AG20443 (cell line): Measurements from ENCODE around the gene FBRSL1.
"Not testable (repeated sequence)": the region's sequence is repeated elsewhere in the genome, so short reads cannot be mapped to it uniquely, and the experiment has no call there.

Experiments
- DNase-seq: peaks from one replicate; pipeline ENCODE4 v3.0.0; 2012; ENCODE audit warnings: low spot score, mixed read lengths

Gene FBRSL1

DNA sequence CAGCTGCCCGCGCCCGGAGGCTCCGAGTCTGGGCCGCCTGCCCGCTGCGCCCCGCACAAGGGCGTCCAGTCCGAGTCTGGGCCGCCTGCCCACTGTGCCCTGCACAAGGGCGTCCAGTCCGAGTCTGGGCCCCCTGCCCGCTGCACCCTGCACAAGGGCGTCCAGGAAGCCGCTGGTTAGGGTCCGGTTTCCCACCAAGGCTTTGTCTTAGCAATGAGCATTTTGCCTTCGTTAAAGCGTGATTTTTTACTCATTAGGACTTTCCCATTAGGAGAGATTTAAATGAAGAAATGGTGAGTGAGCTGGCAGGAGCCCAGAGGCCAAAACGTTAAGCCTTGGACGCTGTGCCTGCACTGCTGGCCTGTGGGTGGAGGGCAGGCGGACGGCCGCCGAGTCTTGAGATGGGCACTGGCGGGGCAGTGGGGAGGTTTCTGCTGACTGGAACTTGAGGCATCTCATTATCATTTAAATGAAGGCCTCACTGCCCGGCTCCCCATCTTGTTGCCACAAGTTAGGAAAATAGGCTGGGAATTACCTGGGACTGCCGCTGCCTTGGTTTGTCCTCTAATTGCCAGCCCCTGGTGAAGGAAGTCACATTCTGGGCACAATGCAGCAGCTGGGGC is 36.0 kb downstream of the FBRSL1 start:
- DNase-seq, result no peak

DNA sequence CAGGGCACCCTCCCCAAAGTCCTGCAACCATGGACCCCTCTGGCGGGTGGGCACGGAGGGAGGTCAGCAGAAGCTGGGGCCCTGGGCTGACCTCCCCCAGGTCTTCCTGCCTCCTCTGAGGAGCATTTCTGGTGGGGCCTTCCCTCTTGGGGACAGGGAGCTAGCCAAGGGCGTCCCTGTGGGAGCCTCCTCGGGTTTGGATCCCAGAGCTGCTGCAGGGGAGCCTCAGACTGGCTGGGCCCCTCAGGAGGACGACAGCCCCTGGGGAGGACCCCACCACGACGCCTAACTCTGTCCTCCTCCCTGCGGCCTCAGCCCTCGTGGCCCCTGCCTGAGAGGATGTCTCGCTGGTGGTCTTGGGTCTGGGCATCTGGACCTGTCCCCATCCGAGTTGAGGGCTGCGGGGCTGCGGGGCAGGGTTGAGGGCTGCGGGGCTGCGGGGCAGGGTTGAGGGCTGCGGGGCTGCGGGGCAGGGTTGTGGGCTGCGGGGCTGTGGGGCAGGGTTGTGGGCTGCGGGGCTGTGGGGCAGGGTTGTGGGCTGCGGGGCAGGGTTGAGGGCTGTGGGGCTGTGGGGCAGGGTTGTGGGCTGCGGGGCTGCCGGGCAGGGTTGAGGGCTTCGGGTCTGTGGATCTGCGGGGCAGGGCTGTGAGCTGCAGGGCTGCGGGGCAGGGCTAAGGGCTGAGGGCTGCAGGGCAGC is 37.4 kb downstream of the FBRSL1 start:
- no peak for DNase-seq

DNA sequence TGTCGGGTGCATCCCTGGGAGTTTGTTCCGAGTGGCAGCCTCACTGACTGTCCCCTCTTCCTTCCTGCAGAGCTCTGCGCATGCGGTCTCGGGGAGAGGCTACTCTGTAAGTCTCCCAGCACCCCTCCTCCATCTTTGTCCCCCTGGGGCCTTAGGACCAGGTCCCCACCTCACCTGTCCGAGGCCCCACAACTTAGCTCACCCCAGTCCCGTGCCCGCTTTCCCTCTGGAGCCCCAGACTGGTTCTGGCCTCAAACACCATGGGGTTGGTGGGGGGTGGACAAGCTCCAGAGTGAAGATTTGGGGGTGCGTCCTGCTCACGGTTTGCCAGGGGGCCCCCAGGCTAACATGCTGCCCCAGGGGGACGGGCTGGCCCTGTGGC is 37.9 kb downstream of the FBRSL1 start:
- DNase-seq, result no peak

DNA sequence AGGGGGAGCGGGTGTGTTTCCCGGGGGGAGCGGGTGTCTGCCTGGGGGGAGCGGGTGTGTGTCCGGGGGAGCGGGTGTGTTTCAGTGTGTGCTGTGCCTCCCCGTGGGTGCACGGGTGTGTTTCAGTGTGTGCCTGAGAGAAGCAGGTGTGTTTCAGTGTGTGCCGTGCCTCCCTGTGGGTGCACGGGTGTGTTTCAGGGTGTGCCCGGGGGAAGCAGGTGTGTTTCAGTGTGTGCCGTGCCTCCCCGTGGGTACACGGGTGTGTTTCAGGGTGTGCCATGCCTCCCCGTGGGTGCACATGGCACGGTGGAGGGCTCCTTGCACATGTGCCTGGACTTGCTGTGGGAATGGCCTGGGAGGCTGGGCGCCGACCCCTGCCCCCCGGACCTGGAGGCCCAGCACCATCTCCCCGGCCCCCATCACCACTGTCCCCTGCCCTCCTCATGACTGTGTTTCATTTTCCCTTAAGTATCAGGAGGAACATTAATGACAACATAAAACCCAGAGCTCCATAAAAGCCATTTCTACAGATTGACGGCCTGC is 38.7 kb downstream of the FBRSL1 start:
- no peak for DNase-seq

DNA sequence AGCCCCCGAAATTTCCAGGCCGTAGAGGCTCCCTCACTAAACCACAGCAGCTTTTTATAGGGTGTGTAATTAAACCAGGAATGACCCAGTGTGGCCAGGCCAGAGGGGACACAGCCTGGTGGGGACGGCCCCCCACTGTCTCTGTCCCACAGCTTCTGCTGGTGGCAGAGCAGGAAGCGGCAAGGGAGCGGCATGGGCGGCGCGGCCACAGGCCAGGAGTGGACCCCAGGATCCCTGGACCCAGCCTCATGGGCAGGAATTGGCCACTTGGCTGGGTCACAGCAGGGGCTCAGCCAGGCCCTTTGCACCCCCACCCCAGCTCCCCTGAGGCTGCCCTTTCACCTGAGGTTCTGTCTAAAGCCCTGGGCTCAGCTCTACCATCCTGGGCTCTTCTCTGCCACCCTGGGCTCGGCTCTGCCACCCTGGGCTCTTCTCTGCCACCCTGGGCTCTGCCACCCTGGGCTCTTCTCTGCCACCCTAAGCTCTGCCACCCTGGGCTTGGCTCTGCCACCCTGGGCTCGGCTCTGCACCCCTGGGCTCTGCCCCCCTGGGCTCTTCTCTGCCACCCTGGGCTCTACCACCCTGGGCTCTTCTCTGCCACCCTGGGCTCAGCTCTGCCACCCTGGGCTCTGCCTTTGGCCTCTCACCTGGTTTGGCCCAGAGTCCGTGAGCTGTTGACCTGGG is 39.3 kb downstream of the FBRSL1 start:
- DNase-seq, result no peak

DNA sequence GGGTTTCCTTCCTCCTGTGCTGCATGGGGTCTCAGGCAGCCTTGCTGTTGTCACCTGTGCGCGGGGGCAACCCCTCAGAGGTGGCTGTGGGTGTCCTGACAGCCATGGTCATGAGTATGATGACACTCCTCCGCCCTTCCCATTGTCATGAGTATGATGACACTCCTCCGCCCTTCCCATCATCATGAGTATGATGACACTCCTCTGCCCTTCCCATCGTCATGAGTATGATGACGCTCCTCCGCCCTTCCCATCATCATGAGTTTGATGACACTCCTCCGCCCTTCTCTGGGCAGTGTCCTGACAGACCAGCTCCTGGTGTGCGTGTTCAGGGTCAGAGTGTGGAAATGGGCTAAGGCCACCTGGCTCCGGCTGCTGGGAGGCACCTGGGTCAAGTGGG is 40.0 kb downstream of the FBRSL1 start:
- DNase-seq, result no peak

DNA sequence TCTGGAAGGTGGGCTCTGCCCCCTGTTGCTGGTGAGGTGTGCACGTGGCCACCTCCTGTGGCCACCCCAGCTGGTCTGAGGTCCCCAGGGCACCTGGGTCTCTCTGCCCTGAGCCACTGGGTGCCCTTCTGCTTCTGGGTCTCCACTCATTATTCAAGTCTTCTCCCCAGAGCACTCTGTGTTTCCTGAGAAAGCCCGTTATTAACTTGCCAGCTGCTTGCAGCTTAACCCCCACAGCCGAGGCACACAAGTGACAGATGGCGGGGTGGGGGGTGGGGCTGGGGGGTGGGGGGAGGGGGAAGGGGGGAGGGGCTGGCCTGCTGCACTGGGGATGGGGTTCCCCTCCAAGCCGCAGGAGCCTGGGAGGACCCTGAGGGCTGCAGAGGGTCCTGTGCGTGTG is 40.5 kb downstream of the FBRSL1 start:
- DNase-seq, result no peak

DNA sequence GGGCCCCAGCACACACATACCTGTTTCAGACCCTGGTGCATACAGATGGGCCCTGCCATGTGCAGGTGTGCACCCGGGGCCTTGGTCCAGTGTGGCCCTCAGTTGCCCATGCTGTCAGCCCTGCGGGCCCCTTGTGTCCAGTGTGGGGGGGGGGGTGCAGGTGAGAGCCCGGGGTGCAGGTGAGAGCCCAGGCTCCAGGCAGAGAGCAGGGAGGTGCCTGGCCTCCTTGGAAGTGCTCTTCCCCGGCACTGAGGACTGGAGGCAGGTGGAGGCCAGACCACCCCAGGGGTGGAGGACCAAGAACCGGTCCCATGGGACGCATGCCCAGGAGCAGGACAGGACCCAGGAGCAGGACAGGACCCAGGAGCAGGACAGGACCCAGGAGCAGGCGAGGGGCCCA is 40.9 kb downstream of the FBRSL1 start:
- DNase-seq, result no peak

DNA sequence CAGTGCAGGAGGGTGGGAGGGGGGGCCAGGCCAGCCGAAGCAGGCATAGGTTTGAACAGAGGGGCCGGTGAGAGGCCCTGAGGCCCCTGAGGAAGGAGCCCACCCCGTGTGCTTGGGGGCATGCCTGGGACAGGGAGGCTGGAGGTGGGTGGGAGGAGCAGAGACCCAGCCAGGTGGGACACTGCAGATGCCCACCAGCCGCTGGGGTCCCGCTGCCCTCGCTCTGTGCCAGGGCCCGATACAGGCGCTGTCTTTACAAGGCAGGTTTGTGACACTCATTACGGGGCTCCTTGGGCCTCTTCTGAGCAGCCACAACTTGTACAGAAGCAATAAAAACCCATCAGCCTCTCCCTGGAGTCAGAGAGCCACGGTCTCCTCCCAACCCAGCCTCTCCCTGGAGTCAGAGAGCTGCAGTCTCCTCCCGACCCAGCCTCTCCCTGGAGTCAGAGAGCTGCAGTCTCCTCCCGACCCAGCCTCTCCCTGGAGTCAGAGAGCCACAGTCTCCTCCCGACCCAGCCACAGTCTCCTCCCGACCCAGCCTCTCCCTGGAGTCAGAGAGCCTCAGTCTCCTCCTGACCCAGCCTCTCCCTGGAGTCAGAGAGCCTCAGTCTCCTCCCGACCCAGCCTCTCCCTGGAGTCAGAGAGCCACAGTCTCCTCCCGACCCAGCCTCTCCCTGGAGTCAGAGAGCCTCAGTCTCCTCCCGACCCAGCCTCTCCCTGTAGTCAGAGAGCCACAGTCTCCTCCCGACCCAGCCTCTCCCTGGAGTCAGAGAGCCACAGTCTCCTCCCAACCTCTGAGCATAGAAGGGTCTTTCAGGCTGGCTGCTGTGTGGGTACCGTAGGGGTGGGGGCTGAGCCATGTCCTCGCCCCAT is 43.0 kb downstream of the FBRSL1 start:
- DNase-seq, result not testable (repeated sequence)

DNA sequence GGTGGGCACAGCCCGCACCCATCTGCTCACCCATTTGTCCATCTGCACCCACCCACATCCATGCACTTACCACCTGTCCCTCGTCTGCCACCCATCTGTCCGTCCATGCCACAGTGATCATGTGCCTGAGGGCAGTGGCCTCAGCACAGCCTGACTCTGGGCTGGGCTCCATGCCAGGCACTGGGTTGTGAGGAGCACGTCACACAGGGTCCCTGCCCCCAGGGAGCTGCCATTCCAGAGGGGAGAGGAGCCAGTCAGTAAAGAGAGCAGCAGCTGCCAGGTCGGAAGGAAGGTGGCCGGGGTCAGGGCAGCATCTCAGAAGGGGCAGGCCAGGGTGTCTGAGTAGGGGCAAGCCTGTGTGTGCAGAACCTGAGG is 43.6 kb downstream of the FBRSL1 start:
- no peak for DNase-seq

DNA sequence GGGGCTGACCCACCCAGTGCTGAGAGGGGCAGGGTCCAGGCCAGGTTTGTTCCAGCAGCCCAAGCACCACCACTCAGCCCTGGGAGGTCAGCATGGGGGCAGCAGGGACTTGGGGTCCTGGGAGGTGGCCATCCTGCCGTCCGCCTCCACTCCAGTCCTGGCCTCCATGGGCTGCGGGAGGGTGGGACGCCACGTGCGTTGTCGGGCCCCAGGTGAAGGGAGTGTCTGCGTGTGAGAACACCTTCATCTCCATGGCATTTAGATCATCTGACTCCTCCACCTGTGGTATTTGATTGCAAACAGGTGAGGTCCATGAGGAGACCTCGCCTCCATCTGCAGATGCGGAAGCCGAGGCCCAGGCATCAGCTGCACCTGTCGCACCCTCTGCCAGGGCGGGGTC is 44.1 kb downstream of the FBRSL1 start:
- DNase-seq, result no peak

DNA sequence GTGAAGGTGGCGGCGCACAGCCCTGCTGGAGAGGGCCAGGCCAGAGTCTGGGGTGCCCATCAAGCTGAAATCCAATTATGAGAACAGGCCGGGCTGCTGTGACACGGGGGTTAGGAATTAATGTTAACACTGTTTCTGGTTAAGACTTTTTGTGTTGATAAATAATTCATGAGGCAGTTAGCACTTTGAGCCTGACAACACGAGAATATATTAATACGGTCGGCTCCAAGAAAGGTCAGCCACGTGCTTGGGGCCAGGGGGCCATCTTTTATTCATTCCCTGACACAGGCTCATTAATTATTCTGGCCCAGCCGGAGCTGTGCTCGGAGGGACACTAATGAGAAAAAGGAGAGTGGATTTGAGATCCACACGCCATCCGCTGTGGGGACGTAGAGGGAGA is 45.1 kb downstream of the FBRSL1 start:
- no peak for DNase-seq

DNA sequence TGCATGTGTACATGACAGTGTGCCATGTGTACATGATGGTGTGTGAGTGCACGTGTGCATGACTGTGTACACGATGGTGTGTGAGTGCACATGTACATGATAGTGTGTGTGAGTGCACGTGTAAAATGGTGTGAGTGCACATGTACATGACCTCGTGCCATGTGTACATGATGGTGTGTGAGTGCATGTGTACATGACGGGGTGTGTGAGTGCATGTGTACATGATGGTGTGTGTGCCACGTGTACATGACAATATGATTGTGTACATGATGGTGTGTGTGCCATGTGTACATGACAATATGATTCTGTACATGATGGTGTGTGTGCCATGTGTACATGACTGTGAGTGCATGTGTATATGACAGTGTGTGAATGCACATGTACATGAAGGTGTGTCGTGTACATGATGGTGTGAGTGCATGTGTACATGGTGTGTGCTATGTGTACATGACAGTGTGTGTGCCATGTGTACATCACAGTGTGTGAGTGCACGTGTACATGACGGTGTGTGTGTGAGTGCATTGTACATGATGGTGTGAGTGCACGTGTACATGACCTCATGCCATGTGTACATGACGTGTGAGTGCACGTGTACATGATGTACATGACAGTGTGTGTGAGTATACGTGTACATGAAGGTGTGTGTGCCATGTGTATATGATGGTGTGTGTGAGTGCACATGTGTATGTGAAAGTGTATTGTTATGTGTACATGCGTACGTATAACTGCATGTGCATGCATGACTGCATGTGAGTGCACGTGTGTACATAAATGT is 46.3 kb downstream of the FBRSL1 start:
- DNase-seq, result no peak

DNA sequence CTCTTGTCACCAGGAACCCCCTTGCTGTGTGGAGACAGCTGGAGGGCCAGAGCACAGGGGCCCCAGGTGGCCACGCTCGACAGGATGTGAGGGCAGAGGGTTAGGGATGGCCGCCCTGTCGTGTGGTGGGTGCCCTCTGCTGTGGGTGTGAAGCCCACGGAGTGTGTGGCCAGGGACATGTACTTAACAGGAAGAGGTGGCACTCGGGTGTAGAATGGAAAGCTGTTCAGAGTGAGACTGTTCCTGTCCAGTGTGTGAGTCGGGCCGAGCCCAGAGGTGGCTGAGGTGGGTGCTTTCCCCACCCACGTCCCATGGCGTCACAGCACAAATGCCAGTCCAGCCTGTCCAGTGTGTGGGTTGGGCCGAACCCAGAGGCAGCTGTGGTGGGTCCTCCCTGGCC is 47.1 kb downstream of the FBRSL1 start:
- no peak for DNase-seq

DNA sequence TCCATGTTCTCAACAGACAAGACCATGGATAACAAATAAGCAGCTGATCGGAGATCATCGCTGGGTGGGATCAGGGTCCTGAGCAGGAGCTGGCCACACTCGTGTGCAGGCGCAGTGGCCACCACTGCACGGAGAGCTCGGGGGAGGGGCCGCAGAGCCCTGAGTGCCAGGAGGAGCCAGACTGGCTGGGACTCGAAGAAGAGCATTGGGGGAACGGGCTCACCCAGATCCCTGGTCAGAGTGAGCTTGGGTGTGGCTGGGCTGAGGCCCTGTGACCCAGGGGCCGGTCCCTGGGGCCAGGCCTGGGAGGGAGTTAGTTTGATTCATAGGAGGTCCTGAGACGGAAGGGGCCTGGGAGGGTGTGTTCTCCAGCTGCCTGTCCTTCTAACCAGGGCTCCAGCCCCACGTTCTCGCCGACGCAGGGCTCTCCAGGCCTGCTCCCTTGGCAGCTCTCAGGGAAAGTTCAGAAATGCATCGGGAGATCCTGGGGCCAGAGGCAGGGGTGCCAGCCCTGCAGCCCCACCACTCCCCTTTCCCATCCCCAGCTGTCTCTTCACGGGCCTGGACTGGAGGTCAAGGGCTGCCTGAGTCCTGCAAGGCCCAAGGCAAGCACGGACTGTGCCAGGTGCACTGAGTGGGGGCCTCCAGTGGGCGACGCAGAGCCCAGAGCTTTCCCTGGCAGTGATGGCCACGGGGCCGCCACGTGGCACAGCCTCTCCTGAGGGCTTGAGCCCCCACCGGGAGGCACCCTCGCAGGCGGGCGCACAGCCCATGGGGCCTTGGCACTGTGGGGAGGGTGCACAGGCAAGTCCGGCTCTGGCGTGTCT is 48.1 kb downstream of the FBRSL1 start:
- DNase-seq, result no peak

DNA sequence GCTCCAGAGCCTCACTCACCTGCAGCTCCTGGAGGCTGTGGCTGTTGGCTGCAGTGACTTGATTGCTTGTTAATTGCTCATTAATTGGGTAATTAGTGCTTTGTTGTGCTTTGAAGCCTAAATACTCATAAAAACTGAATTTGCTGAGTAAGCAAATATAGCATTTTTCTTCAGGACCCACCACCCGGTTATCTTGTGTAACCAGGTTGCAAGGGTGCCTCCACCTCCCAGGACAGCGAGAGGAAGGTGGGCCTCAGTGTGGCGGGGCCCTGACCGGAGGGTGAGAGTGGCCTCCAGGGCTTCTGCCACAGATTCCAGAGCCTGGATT is 48.7 kb downstream of the FBRSL1 start:
- DNase-seq, result no peak

DNA sequence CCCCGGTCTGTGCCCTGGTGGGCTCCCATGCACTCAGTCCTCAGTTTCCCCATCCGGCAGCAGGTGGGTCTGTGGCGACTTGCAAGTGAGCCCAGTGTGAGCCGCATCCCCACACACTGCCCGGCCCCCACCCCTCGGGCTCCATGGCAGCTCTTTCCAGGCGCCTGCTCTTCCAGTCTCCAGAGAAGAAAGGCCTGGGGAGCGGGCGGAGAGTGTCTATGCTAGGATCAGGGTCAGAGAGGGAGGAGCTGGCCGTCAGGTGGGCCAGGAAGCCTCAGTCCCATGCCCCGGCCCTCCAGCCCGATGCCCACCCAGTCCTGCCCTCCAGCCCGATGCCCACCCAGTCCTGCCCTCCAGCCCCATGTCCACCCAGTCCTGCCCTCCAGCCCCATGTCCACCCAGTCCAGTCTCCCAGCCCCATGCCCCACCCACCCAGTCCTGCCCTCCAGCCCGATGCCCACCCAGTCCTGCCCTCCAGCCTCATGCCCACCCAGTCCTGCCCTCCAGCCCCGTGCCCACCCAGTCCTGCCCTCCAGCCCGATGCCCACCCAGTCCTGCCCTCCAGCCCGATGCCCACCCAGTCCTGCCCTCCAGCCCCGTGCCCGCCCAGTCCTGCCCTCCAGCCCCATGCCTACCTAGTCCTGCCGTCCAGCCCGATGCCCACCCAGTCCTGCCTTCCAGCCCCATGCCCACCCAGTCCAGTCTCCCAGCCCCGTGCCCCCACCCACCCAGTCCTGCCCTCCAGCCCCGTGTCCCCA is 49.2 kb downstream of the FBRSL1 start:
- DNase-seq, result no peak

DNA sequence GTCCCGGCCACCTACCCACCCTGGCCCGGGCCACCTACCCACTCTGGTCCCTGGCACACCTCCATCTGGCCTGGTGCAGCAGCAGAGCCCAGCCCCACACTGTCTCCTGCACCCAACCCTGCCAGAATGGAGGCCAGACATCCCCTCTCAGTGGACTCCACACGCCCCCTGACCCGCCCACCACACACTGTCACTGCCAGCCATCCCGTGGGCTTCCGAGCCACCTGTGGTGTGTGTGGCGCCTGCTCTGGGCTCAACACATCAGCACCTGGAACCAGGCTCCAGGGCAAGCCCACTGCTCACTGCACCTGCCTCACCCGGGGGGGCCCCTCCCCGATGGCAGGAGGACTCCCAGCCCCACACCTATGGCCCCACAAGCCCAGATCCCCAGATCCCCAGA is 50.5 kb downstream of the FBRSL1 start:
- DNase-seq, result no peak

DNA sequence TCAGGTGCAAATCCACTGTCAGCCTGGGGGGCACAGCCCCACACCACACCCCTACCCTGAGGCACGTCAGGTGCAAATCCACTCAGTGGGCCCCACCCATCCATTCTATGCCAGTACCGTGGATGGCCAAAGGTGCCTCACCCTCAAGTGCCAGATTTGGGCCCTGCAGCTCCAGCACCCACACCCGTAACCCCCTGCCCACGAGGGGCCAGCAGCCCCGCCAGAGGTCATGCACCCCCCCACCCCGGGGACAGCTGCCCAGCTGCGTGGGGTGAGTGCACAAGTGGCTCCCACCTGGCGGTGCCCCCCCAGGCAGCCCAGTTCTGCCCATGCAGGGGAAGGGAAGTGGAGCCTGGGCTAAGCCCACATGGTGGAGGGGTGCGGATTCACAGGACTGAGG is 51.2 kb downstream of the FBRSL1 start:
- no peak for DNase-seq

DNA sequence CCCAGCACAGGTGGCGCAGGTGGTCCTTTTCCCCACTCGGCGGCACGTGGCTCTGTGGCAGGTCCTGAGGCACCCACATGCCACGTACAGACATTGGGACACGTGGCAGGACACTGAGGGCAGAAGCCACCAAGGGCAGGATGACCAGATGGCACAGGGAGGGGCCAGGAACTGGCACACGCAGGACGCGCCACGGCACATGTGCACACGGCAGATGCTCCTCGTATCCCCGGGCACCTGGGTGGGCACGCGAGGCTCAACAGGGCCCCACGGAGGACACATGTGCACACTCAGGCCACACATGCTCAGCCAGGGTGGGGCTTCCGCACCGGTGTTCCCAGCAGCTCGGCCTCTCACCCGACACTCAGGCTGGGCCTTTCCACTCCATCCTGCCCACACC is 52.0 kb downstream of the FBRSL1 start:
- DNase-seq, result no peak
